A673 (cell line): ENCODE measurements around the gene C3AR1.

Source experiments
- CTCF ChIP-seq: fragments of 300-800, 200-600 bp; sonication (generic); conservative IDR thresholded peaks from 2 replicates; pipeline ENCODE4 v1.5.1; 2017; ENCODE audit warnings: low read depth, mild to moderate bottlenecking, antibody characterized with exemption, low read length, moderate library complexity, mixed read lengths
- EZH2 ChIP-seq: fragments of 200-600 bp; sonication (generic); IDR thresholded peaks from 2 replicates; pipeline ENCODE4 v1.6.1; 2017; ENCODE audit warnings: borderline replicate concordance, low read depth, mild to moderate bottlenecking, mixed read lengths, antibody characterized with exemption, low read length; ENCODE audit not compliant: poor library complexity, severe bottlenecking

DNA sequence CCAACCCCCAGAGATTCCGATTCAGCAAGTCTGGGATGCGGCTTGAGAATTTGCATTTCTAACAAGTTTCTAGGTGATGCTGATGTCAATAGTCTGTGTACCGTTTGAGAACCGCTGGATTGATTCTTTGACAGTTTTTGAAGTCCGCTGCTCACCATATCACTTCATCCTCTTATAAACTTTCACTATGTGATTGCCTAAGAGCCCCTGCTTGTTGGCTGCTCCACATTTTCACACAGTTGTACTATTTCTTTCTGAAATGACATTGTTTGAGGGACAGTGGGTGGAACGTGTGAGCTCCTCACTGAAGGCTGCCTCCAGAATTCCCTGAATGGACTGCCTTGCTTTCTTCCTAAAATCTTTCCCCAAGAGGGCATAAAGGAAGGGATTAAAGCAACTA is 7.7 kb downstream of the C3AR1 start:
- TF ChIP-seq CTCF (no peak), EZH2 (no peak)
